Measurements from ENCODE around the gene LY9.
"Not testable (repeated sequence)": the region's sequence is repeated elsewhere in the genome, so short reads cannot be mapped to it uniquely, and the experiment has no call there.

LY9 gene

GRCh38 chr1:160781914-160782689, 13.9 kb upstream of the LY9 start:
- Histone ChIP-seq H3K4me3 (ENCODE audit: severe bottlenecking) (no peak overlapping the region), H3K36me3 (ENCODE audit: low read depth) (no peaks in the 10 kb centered on the region), H3K27me3 (ENCODE audit: insufficient read depth, poor library complexity, severe bottlenecking) (peaks cover 2% of the 10 kb centered on the region), H3K27ac (ENCODE audit: poor library complexity, severe bottlenecking) (no peak overlapping the region), H3K4me1 (ENCODE audit: insufficient read depth, poor library complexity, severe bottlenecking) (peaks cover 4% of the 10 kb centered on the region), H3K9me3 (ENCODE audit: severe bottlenecking) (no peaks in the 10 kb centered on the region)
- TF ChIP-seq CTCF (IDR thresholded peaks at IDR 0.05; ENCODE audit: poor library complexity, severe bottlenecking): no peak
- DNase-seq (ENCODE audit: low spot score) (no peak), ATAC-seq (ENCODE audit: low read depth) (no peak)

DNA sequence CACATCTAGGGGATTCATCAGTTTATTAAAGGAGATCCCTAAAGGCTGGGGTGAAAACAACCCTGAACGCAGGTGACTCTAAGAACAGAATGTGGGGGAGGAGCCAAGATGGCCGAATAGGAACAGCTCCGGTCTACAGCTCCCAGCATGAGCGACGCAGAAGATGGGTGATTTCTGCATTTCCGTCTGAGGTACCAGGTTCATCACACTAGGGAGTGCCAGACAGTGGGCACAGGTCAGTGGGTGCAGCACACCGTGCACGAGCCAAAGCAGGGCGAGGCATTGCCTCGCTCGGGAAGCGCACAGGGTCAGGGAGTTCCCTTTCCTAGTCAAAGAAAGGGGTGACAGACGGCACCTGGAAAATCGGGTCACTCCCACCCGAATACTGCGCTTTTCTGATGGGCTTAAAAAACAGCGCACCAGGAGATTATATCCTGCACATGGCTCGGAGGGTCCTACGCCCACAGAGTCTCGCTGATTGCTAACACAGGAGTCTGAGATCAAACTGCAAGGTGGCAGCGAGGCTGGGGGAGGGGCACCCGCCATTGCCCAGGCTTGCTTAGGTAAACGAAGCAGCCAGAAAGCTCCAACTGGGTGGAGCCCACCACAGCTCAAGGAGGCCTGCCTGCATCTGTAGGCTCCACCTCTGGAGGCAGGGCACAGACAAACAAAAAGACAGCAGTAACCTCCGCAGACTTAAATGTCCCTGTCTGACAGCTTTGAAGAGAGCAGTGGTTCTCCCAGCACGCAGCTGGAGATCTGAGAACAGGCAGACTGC, 12.8 kb upstream of the LY9 start:
- H3K27ac ChIP-seq (ENCODE audit: poor library complexity, severe bottlenecking); H3K27me3 ChIP-seq (ENCODE audit: insufficient read depth, poor library complexity, severe bottlenecking); ATAC-seq (ENCODE audit: low read depth); H3K36me3 ChIP-seq (ENCODE audit: low read depth); H3K9me3 ChIP-seq (ENCODE audit: severe bottlenecking); DNase-seq (ENCODE audit: low spot score); H3K4me3 ChIP-seq (ENCODE audit: severe bottlenecking); H3K4me1 ChIP-seq (ENCODE audit: insufficient read depth, poor library complexity, severe bottlenecking): not testable (repeated sequence)

GRCh38 chr1:160789051-160789701, 6.8 kb upstream of the LY9 start:
- H3K27me3 ChIP-seq (ENCODE audit: insufficient read depth, poor library complexity, severe bottlenecking): peaks cover 2% of the 10 kb centered on the region
- TF ChIP-seq CTCF (IDR thresholded peaks at IDR 0.05; ENCODE audit: poor library complexity, severe bottlenecking): no peak
- DNase-seq (ENCODE audit: low spot score) (no peak), ATAC-seq (ENCODE audit: low read depth) (no peak)
- no peaks in the 10 kb centered on the region for H3K9me3 ChIP-seq (ENCODE audit: severe bottlenecking)
- no peaks in the 10 kb centered on the region for H3K36me3 ChIP-seq (ENCODE audit: low read depth)
- no peaks in the 10 kb centered on the region for H3K4me1 ChIP-seq (ENCODE audit: insufficient read depth, poor library complexity, severe bottlenecking)
- no peak overlapping the region for H3K27ac ChIP-seq (ENCODE audit: poor library complexity, severe bottlenecking)
- H3K4me3 ChIP-seq (ENCODE audit: severe bottlenecking): no peak overlapping the region

GRCh38 chr1:160789702-160790611, 6.0 kb upstream of the LY9 start:
- DNase-seq (ENCODE audit: low spot score) (no peak), ATAC-seq (ENCODE audit: low read depth) (no peak)
- Histone ChIP-seq H3K27ac (ENCODE audit: poor library complexity, severe bottlenecking) (no peak overlapping the region), H3K9me3 (ENCODE audit: severe bottlenecking) (no peaks in the 10 kb centered on the region), H3K36me3 (ENCODE audit: low read depth) (no peaks in the 10 kb centered on the region), H3K4me1 (ENCODE audit: insufficient read depth, poor library complexity, severe bottlenecking) (no peaks in the 10 kb centered on the region), H3K27me3 (ENCODE audit: insufficient read depth, poor library complexity, severe bottlenecking) (no peaks in the 10 kb centered on the region), H3K4me3 (ENCODE audit: severe bottlenecking) (no peak overlapping the region)
- no peak for TF ChIP-seq CTCF (IDR thresholded peaks at IDR 0.05; ENCODE audit: poor library complexity, severe bottlenecking)

DNA sequence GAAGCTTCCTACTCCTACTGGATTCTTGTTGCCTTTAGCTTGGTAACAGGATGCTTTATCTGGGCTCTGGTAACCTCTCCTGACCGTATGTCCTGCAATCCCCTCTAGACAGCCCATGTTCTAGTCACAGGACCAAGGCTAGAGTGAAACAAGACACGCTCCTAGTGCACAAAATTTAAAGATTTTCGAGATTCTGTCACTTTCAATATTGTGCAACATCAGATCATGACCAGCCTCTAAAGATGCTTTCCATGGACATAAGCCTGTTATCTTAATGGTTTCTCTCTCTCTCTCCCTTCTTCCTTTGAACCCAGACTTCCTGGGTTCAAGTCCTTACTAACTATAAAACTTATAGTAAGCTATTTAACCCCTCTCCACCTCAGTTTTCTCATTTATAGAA, 1.6 kb upstream of the LY9 start:
- DNase-seq (ENCODE audit: low spot score): no peak
- H3K27ac ChIP-seq (ENCODE audit: poor library complexity, severe bottlenecking): no peak overlapping the region
- H3K36me3 ChIP-seq (ENCODE audit: low read depth): no peaks in the 10 kb centered on the region
- no peak overlapping the region for H3K4me3 ChIP-seq (ENCODE audit: severe bottlenecking)
- no peak for ATAC-seq (ENCODE audit: low read depth)
- H3K4me1 ChIP-seq (ENCODE audit: insufficient read depth, poor library complexity, severe bottlenecking): no peaks in the 10 kb centered on the region
- H3K9me3 ChIP-seq (ENCODE audit: severe bottlenecking): no peaks in the 10 kb centered on the region
- H3K27me3 ChIP-seq (ENCODE audit: insufficient read depth, poor library complexity, severe bottlenecking): no peaks in the 10 kb centered on the region
- no peak for TF ChIP-seq CTCF (IDR thresholded peaks at IDR 0.05; ENCODE audit: poor library complexity, severe bottlenecking)
